GM21528 (cell line): ENCODE measurements around the gene GIMAP8.
"Not testable (repeated sequence)": the region's sequence is repeated elsewhere in the genome, so short reads cannot be mapped to it uniquely, and the experiment has no call there.

ENCODE experiments used
- ATAC-seq: cut with Tn5 transposase; IDR thresholded peaks from one replicate; pipeline ENCODE4 v1.9.1; 2021; ENCODE audit warnings: mild to moderate bottlenecking, moderate library complexity; ENCODE audit not compliant: unreplicated experiment, low FRiP score

GIMAP8 gene

DNA sequence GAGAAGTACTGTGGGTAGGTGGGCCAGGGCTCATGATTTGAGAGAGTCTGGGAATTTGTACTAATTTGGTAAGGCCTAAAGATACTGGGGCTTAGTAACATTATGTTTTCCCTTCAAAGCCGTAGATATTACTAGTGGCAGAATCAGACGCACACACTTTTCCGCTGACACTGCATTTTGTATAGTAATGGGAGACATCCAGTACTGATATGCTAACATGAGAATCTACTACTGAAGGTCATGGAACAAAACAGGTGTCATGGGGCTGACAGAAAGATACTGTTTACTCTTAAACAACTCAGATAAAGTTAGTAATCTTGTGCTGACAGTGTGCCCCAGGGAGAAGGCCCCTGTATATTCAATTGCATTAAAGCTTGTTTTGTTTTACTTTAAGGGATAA is 53.2 kb downstream of the GIMAP8 start:
- ATAC-seq, result no peak

GRCh38 chr7:150507947-150508602 is 57.6 kb downstream of the GIMAP8 start:
- ATAC-seq, result no peak

GRCh38 chr7:150511048-150511447 is 60.6 kb downstream of the GIMAP8 start:
- ATAC-seq, result no peak

GRCh38 chr7:150513758-150514157 is 63.3 kb downstream of the GIMAP8 start:
- ATAC-seq, result no peak

- ATAC-seq, result peak; percentile 67
These were observed 64.4 kb downstream of the GIMAP8 start, which contains the start of gene GIMAP7 for GRCh38 chr7:150514748-150515222. Gene GIMAP7 (plus strand): TSS chr7:150514872. CDS start chr7:150519975, 5,103 bp downstream.

GRCh38 chr7:150515248-150516147 is 65.1 kb downstream of the GIMAP8 start:
- ATAC-seq, result peak; percentile 19

- no peak for ATAC-seq
These were observed 66.7 kb downstream of the GIMAP8 start for GRCh38 chr7:150516956-150517745.

DNA sequence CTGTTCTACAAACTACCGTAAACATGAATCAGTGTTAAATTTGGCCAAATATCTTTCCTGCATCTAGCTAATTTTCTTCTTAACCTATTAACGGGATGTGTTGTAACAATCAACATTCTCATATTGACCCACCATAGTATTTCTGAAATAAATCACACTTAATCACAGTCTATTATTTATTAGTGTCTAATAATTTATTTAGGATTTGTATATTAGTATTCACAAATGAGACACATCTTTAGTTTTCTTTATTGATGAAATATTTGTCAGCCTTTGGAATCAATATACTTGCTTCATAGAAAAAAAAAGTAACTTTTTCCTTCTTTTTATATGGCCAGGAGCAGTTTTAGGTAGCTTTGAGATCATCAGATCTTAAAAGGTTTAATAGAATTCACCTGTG is 68.9 kb downstream of the GIMAP8 start:
- ATAC-seq, result no peak

DNA sequence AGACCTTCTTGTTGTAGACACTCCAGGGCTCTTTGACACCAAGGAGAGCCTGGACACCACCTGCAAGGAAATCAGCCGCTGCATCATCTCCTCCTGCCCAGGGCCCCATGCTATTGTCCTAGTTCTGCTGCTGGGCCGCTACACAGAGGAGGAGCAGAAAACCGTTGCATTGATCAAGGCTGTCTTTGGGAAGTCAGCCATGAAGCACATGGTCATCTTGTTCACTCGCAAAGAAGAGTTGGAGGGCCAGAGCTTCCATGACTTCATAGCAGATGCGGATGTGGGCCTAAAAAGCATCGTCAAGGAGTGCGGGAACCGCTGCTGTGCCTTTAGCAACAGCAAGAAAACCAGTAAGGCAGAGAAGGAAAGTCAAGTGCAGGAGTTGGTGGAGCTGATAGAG is 69.7 kb downstream of the GIMAP8 start:
- ATAC-seq, result no peak

GRCh38 chr7:150522931-150523330 is 72.5 kb downstream of the GIMAP8 start:
- ATAC-seq, result not testable (repeated sequence)

GRCh38 chr7:150524018-150524417 is 73.6 kb downstream of the GIMAP8 start:
- no peak for ATAC-seq
